ENCODE data around the gene WDR45B.

The WDR45B gene

GRCh38 chr17:82600731-82601446, 47.4 kb downstream of the WDR45B start:
- Histone ChIP-seq H3K9ac (ENCODE audit: low read length) (no peak overlapping the region), H2AFZ (ENCODE audit: low read depth, low read length, severe bottlenecking) (no peak overlapping the region), H3K79me2 (ENCODE audit: insufficient read depth, low read length) (no peaks in the 10 kb centered on the region), H3K36me3 (ENCODE audit: low read length) (peaks cover 8% of the 10 kb centered on the region; the same call in 1 of the 2 replicates), H3K9me2 (replicated peaks; ENCODE audit: insufficient read depth, low read length) (no peaks in the 10 kb centered on the region), H3K9me3 (ENCODE audit: insufficient read depth, low read length) (no peaks in the 10 kb centered on the region), H3K4me2 (ENCODE audit: low read depth, low read length, poor library complexity, severe bottlenecking) (no peak overlapping the region), H3F3A (ENCODE audit: insufficient read depth) (no peaks in the 10 kb centered on the region), H3K27me3 (ENCODE audit: low read length) (no peaks in the 10 kb centered on the region), H3K4me3 (ENCODE audit: insufficient read depth, low read length, poor library complexity, severe bottlenecking) (no peak overlapping the region), H3K27ac (ENCODE audit: low read depth, low read length) (no peak overlapping the region), H4K20me1 (ENCODE audit: low read depth, low read length) (no peaks in the 10 kb centered on the region)
- no peak for TF ChIP-seq EZH2phosphoT487 (conservative IDR thresholded peaks at IDR 0.05; ENCODE audit: low read length)
- TF ChIP-seq, protein P1, sequence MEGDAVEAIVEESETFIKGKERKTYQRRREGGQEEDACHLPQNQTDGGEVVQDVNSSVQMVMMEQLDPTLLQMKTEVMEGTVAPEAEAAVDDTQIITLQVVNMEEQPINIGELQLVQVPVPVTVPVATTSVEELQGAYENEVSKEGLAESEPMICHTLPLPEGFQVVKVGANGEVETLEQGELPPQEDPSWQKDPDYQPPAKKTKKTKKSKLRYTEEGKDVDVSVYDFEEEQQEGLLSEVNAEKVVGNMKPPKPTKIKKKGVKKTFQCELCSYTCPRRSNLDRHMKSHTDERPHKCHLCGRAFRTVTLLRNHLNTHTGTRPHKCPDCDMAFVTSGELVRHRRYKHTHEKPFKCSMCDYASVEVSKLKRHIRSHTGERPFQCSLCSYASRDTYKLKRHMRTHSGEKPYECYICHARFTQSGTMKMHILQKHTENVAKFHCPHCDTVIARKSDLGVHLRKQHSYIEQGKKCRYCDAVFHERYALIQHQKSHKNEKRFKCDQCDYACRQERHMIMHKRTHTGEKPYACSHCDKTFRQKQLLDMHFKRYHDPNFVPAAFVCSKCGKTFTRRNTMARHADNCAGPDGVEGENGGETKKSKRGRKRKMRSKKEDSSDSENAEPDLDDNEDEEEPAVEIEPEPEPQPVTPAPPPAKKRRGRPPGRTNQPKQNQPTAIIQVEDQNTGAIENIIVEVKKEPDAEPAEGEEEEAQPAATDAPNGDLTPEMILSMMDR (IDR thresholded peaks at IDR 0.05; ENCODE audit: insufficient read depth, low read length, poor library complexity, severe bottlenecking) = no peak

GRCh38 chr17:82599674-82600661, 48.3 kb downstream of the WDR45B start:
- H3K36me3 ChIP-seq (ENCODE audit: low read length) = peaks cover 8% of the 10 kb centered on the region; the same call in 1 of the 2 replicates
- no peak overlapping the region for H2AFZ ChIP-seq (ENCODE audit: low read depth, low read length, severe bottlenecking)
- H3F3A ChIP-seq (ENCODE audit: insufficient read depth) = no peaks in the 10 kb centered on the region
- no peak overlapping the region for H3K27ac ChIP-seq (ENCODE audit: low read depth, low read length)
- no peaks in the 10 kb centered on the region for H3K9me3 ChIP-seq (ENCODE audit: insufficient read depth, low read length)
- no peak overlapping the region for H3K4me3 ChIP-seq (ENCODE audit: insufficient read depth, low read length, poor library complexity, severe bottlenecking)
- TF ChIP-seq EZH2phosphoT487 (conservative IDR thresholded peaks at IDR 0.05; ENCODE audit: low read length) = no peak
- TF ChIP-seq, protein P1 (IDR thresholded peaks at IDR 0.05; ENCODE audit: insufficient read depth, low read length, poor library complexity, severe bottlenecking) = no peak
- no peak overlapping the region for H3K9ac ChIP-seq (ENCODE audit: low read length)
- H3K4me2 ChIP-seq (ENCODE audit: low read depth, low read length, poor library complexity, severe bottlenecking) = no peak overlapping the region
- H4K20me1 ChIP-seq (ENCODE audit: low read depth, low read length) = no peaks in the 10 kb centered on the region
- H3K27me3 ChIP-seq (ENCODE audit: low read length) = no peaks in the 10 kb centered on the region
- no peaks in the 10 kb centered on the region for H3K79me2 ChIP-seq (ENCODE audit: insufficient read depth, low read length)
- no peaks in the 10 kb centered on the region for H3K9me2 ChIP-seq (replicated peaks; ENCODE audit: insufficient read depth, low read length)

DNA sequence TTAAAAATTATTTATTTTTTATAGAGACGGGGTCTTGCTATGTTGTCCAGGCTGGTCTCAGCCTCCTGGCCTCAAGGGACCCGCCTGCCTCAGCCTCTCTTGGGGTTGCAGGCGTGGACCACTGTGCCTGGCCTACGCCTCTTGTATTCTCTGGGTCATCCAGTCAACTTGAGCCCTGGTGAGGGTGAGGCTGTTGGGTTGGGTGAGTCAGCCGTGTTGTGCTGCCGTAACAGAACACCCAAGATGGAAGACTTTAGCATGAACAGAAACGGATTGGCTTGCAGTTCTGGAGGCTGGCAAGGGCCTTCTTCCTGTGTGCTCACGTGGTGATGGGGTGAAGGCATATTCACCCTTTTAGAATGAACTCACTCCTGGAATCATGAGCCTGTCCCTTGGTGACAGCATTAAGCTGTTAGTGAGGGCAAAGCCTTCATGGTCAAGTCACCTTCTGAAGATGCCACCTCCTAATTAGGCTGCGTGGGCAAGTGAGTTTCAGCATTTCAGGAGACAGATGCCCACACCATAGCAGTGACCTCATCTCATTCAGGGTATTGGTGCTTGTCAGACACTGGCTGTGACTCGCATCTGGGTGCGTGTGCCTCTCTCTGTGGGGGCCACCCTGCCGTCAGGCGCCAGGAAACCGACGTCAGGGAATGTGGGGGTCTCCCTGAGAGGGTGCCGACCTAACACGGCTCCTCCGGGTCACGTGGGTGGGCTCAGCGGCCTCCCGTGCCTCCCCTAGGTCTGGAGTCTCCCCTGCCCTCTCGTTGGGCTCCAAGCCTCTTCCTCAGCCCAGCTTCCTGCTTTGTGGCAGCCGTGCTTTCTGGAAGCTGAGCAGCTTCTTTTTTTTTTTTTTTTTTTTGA, 49.8 kb downstream of the WDR45B start:
- Histone ChIP-seq H3K9me3 (ENCODE audit: insufficient read depth, low read length) (no peaks in the 10 kb centered on the region), H3K9ac (ENCODE audit: low read length) (no peak overlapping the region), H3K4me3 (ENCODE audit: insufficient read depth, low read length, poor library complexity, severe bottlenecking) (no peak overlapping the region), H3K27ac (ENCODE audit: low read depth, low read length) (no peak overlapping the region), H4K20me1 (ENCODE audit: low read depth, low read length) (no peaks in the 10 kb centered on the region), H3K9me2 (replicated peaks; ENCODE audit: insufficient read depth, low read length) (no peaks in the 10 kb centered on the region), H3K36me3 (ENCODE audit: low read length) (peaks cover 8% of the 10 kb centered on the region; the same call in 1 of the 2 replicates), H3F3A (ENCODE audit: insufficient read depth) (no peaks in the 10 kb centered on the region), H3K4me2 (ENCODE audit: low read depth, low read length, poor library complexity, severe bottlenecking) (no peak overlapping the region), H3K27me3 (ENCODE audit: low read length) (no peaks in the 10 kb centered on the region), H3K79me2 (ENCODE audit: insufficient read depth, low read length) (no peaks in the 10 kb centered on the region), H2AFZ (ENCODE audit: low read depth, low read length, severe bottlenecking) (no peak overlapping the region)
- TF ChIP-seq, protein P1 (IDR thresholded peaks at IDR 0.05; ENCODE audit: insufficient read depth, low read length, poor library complexity, severe bottlenecking) = no peak
- TF ChIP-seq EZH2phosphoT487 (conservative IDR thresholded peaks at IDR 0.05; ENCODE audit: low read length) = no peak

Data from SU-DHL-6 (cell line).